Adipocyte (in vitro differentiated cells): ENCODE measurements around the gene SLC38A5.
"Not testable (repeated sequence)": the region's sequence is repeated elsewhere in the genome, so short reads cannot be mapped to it uniquely, and the experiment has no call there.

Experiments
- DNase-seq: peaks from one replicate; pipeline ENCODE4 v3.0.0-alpha.2; 2015; ENCODE audit warnings: low read depth
- H3K27me3 ChIP-seq: replicated peaks from 2 replicates; pipeline ENCODE4 v1.7.0; 2013; ENCODE audit warnings: mild to moderate bottlenecking, low read length, moderate library complexity; ENCODE audit not compliant: control insufficient read depth, insufficient read depth
- H3K36me3 ChIP-seq: 2 replicates; pipeline ENCODE4 v1.7.0; 2013; ENCODE audit warnings: low read length, mild to moderate bottlenecking, moderate library complexity; ENCODE audit not compliant: control insufficient read depth, insufficient read depth, severe bottlenecking
- H3K4me1 ChIP-seq: 2 replicates; pipeline ENCODE4 v1.7.0; 2013; ENCODE audit warnings: mild to moderate bottlenecking, low read length, moderate library complexity; ENCODE audit not compliant: control insufficient read depth, insufficient read depth
- H3K4me3 ChIP-seq: 2 replicates; pipeline ENCODE4 v1.7.0; 2013; ENCODE audit warnings: mild to moderate bottlenecking, low read length, moderate library complexity
- H3K9ac ChIP-seq: 2 replicates; pipeline ENCODE4 v1.7.0; 2013; ENCODE audit warnings: mild to moderate bottlenecking, low read length, moderate library complexity
- H3K9me3 ChIP-seq: 2 replicates; pipeline ENCODE4 v1.7.0; 2013; ENCODE audit warnings: mild to moderate bottlenecking, low read length, moderate library complexity; ENCODE audit not compliant: control insufficient read depth

SLC38A5 gene

GRCh38 chrX:48470110-48470832, at the start of gene SLC38A5:
TSS of gene SLC38A5 (minus strand) at chrX:48470260. CDS start at chrX:48467924, 2,336 bp downstream.
- peaks cover 3% of the 10 kb centered on the region for H3K27me3 ChIP-seq
- DNase-seq: no peak
- peaks cover 4% of the 10 kb centered on the region for H3K4me1 ChIP-seq
- H3K9me3 ChIP-seq: no peaks in the 10 kb centered on the region
- no peak within 1 kb of the TSS for H3K9ac ChIP-seq
- no peaks in the 10 kb centered on the region for H3K36me3 ChIP-seq
- H3K4me3 ChIP-seq: no peak within 1 kb of the TSS

GRCh38 chrX:48519481-48519880, 49.4 kb upstream of the SLC38A5 start:
- not testable (repeated sequence) for H3K27me3 ChIP-seq, DNase-seq, H3K36me3 ChIP-seq, H3K4me1 ChIP-seq, H3K4me3 ChIP-seq, H3K9ac ChIP-seq, H3K9me3 ChIP-seq

- no peaks in the 10 kb centered on the region for H3K9me3 ChIP-seq
- no peak overlapping the region for H3K4me3 ChIP-seq
- no peaks in the 10 kb centered on the region for H3K4me1 ChIP-seq
- H3K9ac ChIP-seq: no peak overlapping the region
- H3K27me3 ChIP-seq: no peaks in the 10 kb centered on the region
- no peak for DNase-seq
- peaks cover 3% of the 10 kb centered on the region for H3K36me3 ChIP-seq
Measured at GRCh38 chrX:48516987-48517386, 46.9 kb upstream of the SLC38A5 start.

- Histone ChIP-seq H3K27me3 (no peaks in the 10 kb centered on the region), H3K4me1 (no peaks in the 10 kb centered on the region), H3K9ac (no peak overlapping the region), H3K9me3 (no peaks in the 10 kb centered on the region), H3K4me3 (no peak overlapping the region), H3K36me3 (peaks cover 3% of the 10 kb centered on the region)
- DNase-seq: no peak
Measured at GRCh38 chrX:48516285-48516684, 46.2 kb upstream of the SLC38A5 start.

GRCh38 chrX:48515842-48516241, 45.8 kb upstream of the SLC38A5 start:
- H3K4me3 ChIP-seq: no peak overlapping the region
- DNase-seq: no peak
- no peaks in the 10 kb centered on the region for H3K9me3 ChIP-seq
- H3K27me3 ChIP-seq: no peaks in the 10 kb centered on the region
- H3K4me1 ChIP-seq: no peaks in the 10 kb centered on the region
- no peak overlapping the region for H3K9ac ChIP-seq
- peaks cover 3% of the 10 kb centered on the region for H3K36me3 ChIP-seq

GRCh38 chrX:48514868-48515460, 44.9 kb upstream of the SLC38A5 start:
- no peak for DNase-seq
- H3K9ac ChIP-seq: no peak overlapping the region
- H3K4me3 ChIP-seq: no peak overlapping the region
- no peaks in the 10 kb centered on the region for H3K4me1 ChIP-seq
- no peaks in the 10 kb centered on the region for H3K9me3 ChIP-seq
- no peaks in the 10 kb centered on the region for H3K27me3 ChIP-seq
- peaks cover 3% of the 10 kb centered on the region for H3K36me3 ChIP-seq

- H3K9me3 ChIP-seq: no peaks in the 10 kb centered on the region
- H3K27me3 ChIP-seq: no peaks in the 10 kb centered on the region
- H3K9ac ChIP-seq: no peak overlapping the region
- no peak for DNase-seq
- H3K36me3 ChIP-seq: peaks cover 3% of the 10 kb centered on the region
- H3K4me1 ChIP-seq: no peaks in the 10 kb centered on the region
- H3K4me3 ChIP-seq: no peak overlapping the region
Measured at GRCh38 chrX:48514126-48514806, 44.2 kb upstream of the SLC38A5 start.

- peaks cover 3% of the 10 kb centered on the region for H3K36me3 ChIP-seq
- H3K4me3 ChIP-seq: no peak overlapping the region
- H3K9me3 ChIP-seq: no peaks in the 10 kb centered on the region
- DNase-seq: no peak
- H3K9ac ChIP-seq: no peak overlapping the region
- H3K4me1 ChIP-seq: no peaks in the 10 kb centered on the region
- H3K27me3 ChIP-seq: no peaks in the 10 kb centered on the region
Measured at GRCh38 chrX:48513670-48514069, 43.6 kb upstream of the SLC38A5 start.

- DNase-seq: no peak
- Histone ChIP-seq H3K27me3 (no peaks in the 10 kb centered on the region), H3K4me1 (no peaks in the 10 kb centered on the region), H3K9me3 (no peaks in the 10 kb centered on the region), H3K36me3 (peaks cover 3% of the 10 kb centered on the region), H3K9ac (no peak overlapping the region), H3K4me3 (no peak overlapping the region)
Measured at GRCh38 chrX:48512371-48512935, 42.4 kb upstream of the SLC38A5 start.

GRCh38 chrX:48511560-48511959, 41.5 kb upstream of the SLC38A5 start:
- Histone ChIP-seq H3K9me3 (no peaks in the 10 kb centered on the region), H3K36me3 (peaks cover 3% of the 10 kb centered on the region), H3K4me1 (no peaks in the 10 kb centered on the region), H3K4me3 (no peak overlapping the region), H3K9ac (no peak overlapping the region), H3K27me3 (no peaks in the 10 kb centered on the region)
- peak; percentile 44 for DNase-seq

- Histone ChIP-seq H3K9ac (peak overlapping the region; percentile 86), H3K36me3 (no peaks in the 10 kb centered on the region), H3K4me3 (peak overlapping the region; percentile 84), H3K27me3 (no peaks in the 10 kb centered on the region), H3K4me1 (no peaks in the 10 kb centered on the region), H3K9me3 (no peaks in the 10 kb centered on the region)
- no peak for DNase-seq
Measured at GRCh38 chrX:48509619-48510018, 39.6 kb upstream of the SLC38A5 start.
